ENCODE results near the gene SCIMP.

The SCIMP gene

GRCh38 chr17:5269241-5269960 is 34.7 kb upstream of the SCIMP start:
- no peak for DNase-seq (ENCODE audit: low read depth)
- no peak for TF ChIP-seq CTCF (IDR thresholded peaks at IDR 0.05; ENCODE audit: low read depth, low read length, missing control alignments)
- no peak overlapping the region for H3K4me3 ChIP-seq (ENCODE audit: low read depth, low read length)
- in situ Hi-C loops (cut with HindIII; ENCODE audit: low sequenced_read_pairs), result no loop called here

- no peak for TF ChIP-seq CTCF (IDR thresholded peaks at IDR 0.05; ENCODE audit: low read depth, low read length, missing control alignments)
- DNase-seq (ENCODE audit: low read depth), result no peak
- H3K4me3 ChIP-seq (ENCODE audit: low read depth, low read length), result no peak overlapping the region
- in situ Hi-C loops (cut with HindIII; ENCODE audit: low sequenced_read_pairs), result no loop called here
Observed at GRCh38 chr17:5264893-5265292, 30.2 kb upstream of the SCIMP start.

GRCh38 chr17:5263441-5263840 is 28.8 kb upstream of the SCIMP start:
- DNase-seq (ENCODE audit: low read depth), result no peak
- no peak overlapping the region for H3K4me3 ChIP-seq (ENCODE audit: low read depth, low read length)
- in situ Hi-C loops (cut with HindIII; ENCODE audit: low sequenced_read_pairs), result no loop called here
- TF ChIP-seq CTCF (IDR thresholded peaks at IDR 0.05; ENCODE audit: low read depth, low read length, missing control alignments), result no peak

GRCh38 chr17:5262416-5262991 is 27.8 kb upstream of the SCIMP start:
- in situ Hi-C loops (cut with HindIII; ENCODE audit: low sequenced_read_pairs), result no loop called here
- TF ChIP-seq CTCF (IDR thresholded peaks at IDR 0.05; ENCODE audit: low read depth, low read length, missing control alignments), result no peak
- no peak for DNase-seq (ENCODE audit: low read depth)
- no peak overlapping the region for H3K4me3 ChIP-seq (ENCODE audit: low read depth, low read length)

- TF ChIP-seq CTCF (IDR thresholded peaks at IDR 0.05; ENCODE audit: low read depth, low read length, missing control alignments), result no peak
- DNase-seq (ENCODE audit: low read depth), result no peak
- H3K4me3 ChIP-seq (ENCODE audit: low read depth, low read length), result no peak overlapping the region
- in situ Hi-C loops (cut with HindIII; ENCODE audit: low sequenced_read_pairs), result no loop called here
Observed at GRCh38 chr17:5260542-5260941, 25.9 kb upstream of the SCIMP start.

GRCh38 chr17:5257124-5257523 is 22.5 kb upstream of the SCIMP start:
- in situ Hi-C loops (cut with HindIII; ENCODE audit: low sequenced_read_pairs), result no loop called here
- DNase-seq (ENCODE audit: low read depth), result no peak
- H3K4me3 ChIP-seq (ENCODE audit: low read depth, low read length), result no peak overlapping the region
- no peak for TF ChIP-seq CTCF (IDR thresholded peaks at IDR 0.05; ENCODE audit: low read depth, low read length, missing control alignments)

Measured in astrocyte of the cerebellum (primary cell).